OCI-LY3 (cell line): ENCODE measurements around the gene MCM5.

ENCODE experiments used
- H2AFZ ChIP-seq: fragments of 200-600, 300-600 bp; shearing (Covaris generic); 2 replicates; pipeline ENCODE4 v1.6.0; 2014; ENCODE audit warnings: antibody characterized with exemption, low read depth, low read length
- H3K27ac ChIP-seq: fragments of 200-600, 300-600 bp; sonication (generic); 2 replicates; pipeline ENCODE4 v1.5.1; 2014; ENCODE audit warnings: mild to moderate bottlenecking, low read length, moderate library complexity, mixed read lengths
- H3K27me3 ChIP-seq: fragments of 200-600, 300-600 bp; sonication (generic); 2 replicates; pipeline ENCODE4 v1.6.1; 2014; ENCODE audit warnings: low read depth, low read length, mixed read lengths
- H3K36me3 ChIP-seq: fragments of 200-600, 300-600 bp; sonication (generic); replicated peaks from 2 replicates; pipeline ENCODE3; 2014; ENCODE audit warnings: low read depth, low read length, mixed read lengths
- H3K4me1 ChIP-seq: fragments of 300-600, 200-600 bp; sonication (generic); 2 replicates; pipeline ENCODE4 v1.6.1; 2014; ENCODE audit warnings: low read length, mixed read lengths
- H3K4me2 ChIP-seq: fragments of 200-600, 300-600 bp; sonication (generic); 2 replicates; pipeline ENCODE4 v1.6.1; 2014; ENCODE audit warnings: low read length, mixed read lengths
- H3K4me3 ChIP-seq: fragments of 300-600, 200-600 bp; sonication (generic); 2 replicates; pipeline ENCODE4 v1.5.1; 2014; ENCODE audit warnings: antibody characterized with exemption, mild to moderate bottlenecking, low read length, moderate library complexity
- H3K79me2 ChIP-seq: fragments of 300-600, 200-600 bp; shearing (Covaris generic); 2 replicates; pipeline ENCODE4 v1.6.1; 2014; ENCODE audit warnings: mild to moderate bottlenecking, low read length, mixed read lengths
- H3K9ac ChIP-seq: fragments of 300-600, 200-600 bp; shearing (Covaris generic); 2 replicates; pipeline ENCODE4 v1.6.0; 2014; ENCODE audit warnings: mild to moderate bottlenecking, low read length, moderate library complexity
- H3K9me3 ChIP-seq: fragments of 200-600, 300-600 bp; shearing (Covaris generic); 2 replicates; pipeline ENCODE4 v1.6.1; 2014; ENCODE audit warnings: low read length, mixed read lengths; ENCODE audit not compliant: insufficient read depth
- H4K20me1 ChIP-seq: fragments of 200-600, 300-600 bp; sonication (generic); 2 replicates; pipeline ENCODE4 v1.6.1; 2016; ENCODE audit warnings: low read length, mixed read lengths; ENCODE audit not compliant: insufficient read depth
- EZH2phosphoT487 ChIP-seq: fragments of 200-600 bp; shearing (Covaris generic); IDR thresholded peaks from 2 replicates; pipeline ENCODE4 v1.6.1; 2018; ENCODE audit warnings: antibody characterized with exemption, mixed run types, low read depth
- TF ChIP-seq, protein P1 (sequence below): fragments of 200-600, 300-600 bp; sonication (generic); IDR thresholded peaks from 2 replicates; pipeline ENCODE4 v1.5.1; 2014; ENCODE audit warnings: antibody characterized with exemption, low read length, low read depth

The MCM5 gene

DNA sequence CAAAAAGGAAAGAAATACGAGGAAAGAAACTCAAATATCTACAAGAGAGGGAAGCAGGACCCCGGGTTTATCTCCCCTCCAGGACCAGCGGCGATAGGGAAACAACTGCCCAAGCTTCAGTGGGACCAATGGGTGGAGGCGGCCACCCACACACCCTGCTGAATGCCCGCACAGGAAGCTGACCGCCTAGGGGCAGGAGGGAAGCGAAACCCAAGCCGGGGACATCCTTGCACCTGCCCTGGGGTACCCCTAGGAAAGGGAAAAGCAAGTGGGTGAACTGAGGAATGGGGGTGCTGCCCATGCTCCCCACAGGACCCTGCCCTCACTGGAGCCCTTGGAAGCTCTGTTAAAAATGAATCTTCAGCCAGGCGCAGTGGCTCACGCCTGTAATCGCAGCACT lies 46.6 kb upstream of the MCM5 start:
- peaks cover 92% of the 10 kb centered on the region for H3K4me1 ChIP-seq
- H3K9me3 ChIP-seq = no peaks in the 10 kb centered on the region
- peak overlapping the region; percentile 99 for H3K4me2 ChIP-seq
- peak overlapping the region; percentile 96 for H3K27ac ChIP-seq
- H3K79me2 ChIP-seq = no peaks in the 10 kb centered on the region; the same call in 1 of the 2 replicates
- no peak for TF ChIP-seq EZH2phosphoT487
- TF ChIP-seq, protein P1, sequence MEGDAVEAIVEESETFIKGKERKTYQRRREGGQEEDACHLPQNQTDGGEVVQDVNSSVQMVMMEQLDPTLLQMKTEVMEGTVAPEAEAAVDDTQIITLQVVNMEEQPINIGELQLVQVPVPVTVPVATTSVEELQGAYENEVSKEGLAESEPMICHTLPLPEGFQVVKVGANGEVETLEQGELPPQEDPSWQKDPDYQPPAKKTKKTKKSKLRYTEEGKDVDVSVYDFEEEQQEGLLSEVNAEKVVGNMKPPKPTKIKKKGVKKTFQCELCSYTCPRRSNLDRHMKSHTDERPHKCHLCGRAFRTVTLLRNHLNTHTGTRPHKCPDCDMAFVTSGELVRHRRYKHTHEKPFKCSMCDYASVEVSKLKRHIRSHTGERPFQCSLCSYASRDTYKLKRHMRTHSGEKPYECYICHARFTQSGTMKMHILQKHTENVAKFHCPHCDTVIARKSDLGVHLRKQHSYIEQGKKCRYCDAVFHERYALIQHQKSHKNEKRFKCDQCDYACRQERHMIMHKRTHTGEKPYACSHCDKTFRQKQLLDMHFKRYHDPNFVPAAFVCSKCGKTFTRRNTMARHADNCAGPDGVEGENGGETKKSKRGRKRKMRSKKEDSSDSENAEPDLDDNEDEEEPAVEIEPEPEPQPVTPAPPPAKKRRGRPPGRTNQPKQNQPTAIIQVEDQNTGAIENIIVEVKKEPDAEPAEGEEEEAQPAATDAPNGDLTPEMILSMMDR = no peak
- peak overlapping the region; percentile 52 for H3K4me3 ChIP-seq
- H4K20me1 ChIP-seq = no peaks in the 10 kb centered on the region
- peaks cover 2% of the 10 kb centered on the region for H3K36me3 ChIP-seq
- no peak overlapping the region for H2AFZ ChIP-seq
- no peaks in the 10 kb centered on the region for H3K27me3 ChIP-seq
- peak overlapping the region; percentile 97 for H3K9ac ChIP-seq

DNA sequence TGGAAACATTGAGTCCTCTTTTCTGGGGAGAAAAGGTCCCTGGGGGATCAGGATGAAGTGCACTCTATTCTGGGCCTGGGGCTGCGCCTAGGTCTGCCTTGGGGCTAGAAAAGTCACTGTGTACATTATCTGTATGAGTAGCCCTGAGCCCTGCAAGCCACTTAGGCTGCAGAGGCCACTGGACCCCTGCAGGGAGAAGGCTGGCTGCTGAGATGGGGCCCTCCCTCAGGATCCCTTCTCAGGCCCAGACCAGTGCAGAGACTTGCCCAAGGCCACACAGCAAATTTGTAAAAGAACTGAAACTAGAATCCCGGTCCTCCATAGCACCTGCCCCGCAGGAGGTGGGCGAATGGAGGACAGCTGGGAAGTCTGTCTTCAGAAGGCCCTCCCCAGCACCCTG lies 45.9 kb upstream of the MCM5 start:
- peak overlapping the region; percentile 96 for H3K27ac ChIP-seq
- no peaks in the 10 kb centered on the region for H3K9me3 ChIP-seq
- H3K27me3 ChIP-seq = no peaks in the 10 kb centered on the region
- H3K9ac ChIP-seq = peak overlapping the region; percentile 97; the same call in 1 of the 2 replicates
- no peak overlapping the region for H2AFZ ChIP-seq
- TF ChIP-seq, protein P1 = no peak
- TF ChIP-seq EZH2phosphoT487 = no peak
- H4K20me1 ChIP-seq = no peaks in the 10 kb centered on the region
- peaks cover 87% of the 10 kb centered on the region for H3K4me1 ChIP-seq
- H3K79me2 ChIP-seq = no peaks in the 10 kb centered on the region; the same call in 1 of the 2 replicates
- H3K4me3 ChIP-seq = no peak overlapping the region
- peak overlapping the region; percentile 99; the same call in 1 of the 2 replicates for H3K4me2 ChIP-seq
- H3K36me3 ChIP-seq = peaks cover 2% of the 10 kb centered on the region

DNA sequence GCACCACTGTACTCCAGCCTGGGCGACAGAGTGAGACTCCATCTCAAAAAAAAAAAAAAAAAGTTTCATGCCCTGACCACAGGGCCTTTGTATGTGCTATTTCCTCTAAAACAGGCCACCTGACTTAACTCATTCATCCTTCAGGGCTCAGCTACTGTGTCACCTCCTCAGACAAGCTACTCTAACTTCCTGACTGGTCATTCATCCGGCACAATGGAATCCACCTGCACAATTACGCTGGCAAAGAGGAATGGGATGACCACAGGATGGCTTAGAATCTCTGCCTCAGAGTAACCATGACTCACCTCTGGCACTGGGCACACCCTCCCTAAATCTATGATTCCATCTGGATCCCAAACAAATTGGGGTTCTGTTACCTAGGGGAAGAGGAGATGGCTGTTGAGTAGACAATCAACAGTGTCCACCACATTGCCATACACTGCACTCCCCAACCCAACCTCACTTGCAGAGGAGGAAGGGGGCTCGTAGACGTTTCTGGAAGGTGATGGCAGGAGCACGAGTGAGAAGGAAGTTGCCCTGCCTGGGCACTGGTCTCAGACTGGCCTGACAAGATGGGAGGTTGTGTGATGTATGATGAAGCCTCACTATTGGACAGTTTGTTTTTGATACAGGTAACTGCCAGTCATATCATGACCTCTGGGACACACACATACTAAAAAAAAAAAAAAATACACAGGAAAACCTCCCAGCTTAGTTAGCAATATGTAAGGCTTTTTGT lies 41.9 kb upstream of the MCM5 start:
- Histone ChIP-seq H3K27me3 (no peaks in the 10 kb centered on the region), H3K9me3 (no peaks in the 10 kb centered on the region), H2AFZ (no peak overlapping the region), H3K4me1 (peaks cover 89% of the 10 kb centered on the region), H3K4me2 (no peak overlapping the region), H3K9ac (no peak overlapping the region), H3K4me3 (no peak overlapping the region), H3K79me2 (no peaks in the 10 kb centered on the region), H3K27ac (no peak overlapping the region), H3K36me3 (peaks cover 2% of the 10 kb centered on the region), H4K20me1 (no peaks in the 10 kb centered on the region)
- TF ChIP-seq, protein P1 = no peak
- no peak for TF ChIP-seq EZH2phosphoT487

DNA sequence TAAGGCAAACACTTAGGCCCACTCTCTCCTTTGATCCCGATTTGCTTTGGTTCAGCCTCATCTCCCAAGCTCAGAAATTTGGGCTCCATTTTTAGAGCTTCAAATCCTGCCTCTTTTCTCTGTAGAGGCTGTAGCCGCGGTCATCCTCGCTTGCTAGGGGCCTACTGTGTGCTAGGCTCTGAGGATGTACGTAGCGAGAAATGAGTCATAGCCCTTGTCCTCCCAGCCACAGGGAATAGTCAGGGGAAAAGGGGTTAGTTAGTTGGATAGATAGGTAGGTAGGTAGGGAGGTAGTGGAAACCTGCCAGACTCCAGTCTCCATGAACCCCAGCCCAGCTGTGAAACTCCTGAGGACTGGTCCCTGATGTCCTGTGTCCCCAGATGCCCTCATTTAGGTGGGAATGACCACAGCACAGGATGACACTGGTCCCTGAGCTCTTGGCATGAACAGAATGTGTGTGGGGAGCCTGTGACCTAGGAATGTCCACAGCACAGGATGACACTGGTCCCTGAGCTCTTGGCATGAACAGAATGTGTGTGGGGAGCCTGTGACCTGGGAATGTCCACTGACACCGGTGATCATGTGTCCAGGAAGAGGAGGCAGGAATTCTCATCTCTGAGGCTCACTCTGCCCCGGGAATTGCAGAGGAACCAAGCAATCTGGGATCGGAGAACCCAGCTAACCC lies 40.4 kb upstream of the MCM5 start:
- no peaks in the 10 kb centered on the region for H3K79me2 ChIP-seq
- no peak overlapping the region for H3K4me2 ChIP-seq
- peaks cover 87% of the 10 kb centered on the region for H3K4me1 ChIP-seq
- H3K9me3 ChIP-seq = no peaks in the 10 kb centered on the region
- TF ChIP-seq, protein P1 = no peak
- no peak overlapping the region for H2AFZ ChIP-seq
- no peaks in the 10 kb centered on the region for H3K27me3 ChIP-seq
- H3K4me3 ChIP-seq = no peak overlapping the region
- H3K9ac ChIP-seq = no peak overlapping the region; the same call in 1 of the 2 replicates
- H4K20me1 ChIP-seq = no peaks in the 10 kb centered on the region
- peaks cover 2% of the 10 kb centered on the region for H3K36me3 ChIP-seq
- H3K27ac ChIP-seq = peak overlapping the region; percentile 21; the same call in 1 of the 2 replicates
